ENCODE data around the gene MAPT. TPM values are rescaled to one million over a fixed set of nuclear protein-coding genes. Genes with fewer than 3 reads are reported as not detected.

MAPT gene
- total and polyA plus RNA-seq, 2 of the 13 experiments (the other 11 are each of a cell fraction or from before 2014, with no cell fraction given), result 2.1 to 2.8 TPM

- TF ChIP-seq ZNF276 (CRISPR knock-in tag; IDR thresholded peaks at IDR 0.05; ENCODE audit: low read depth) (no peak), RXRB (CRISPR knock-in tag; IDR thresholded peaks at IDR 0.05; ENCODE audit: borderline replicate concordance) (0 out of 2 replicates have a peak, but pooled peaks have one; percentile 17), ZNF713 (CRISPR knock-in tag; IDR thresholded peaks at IDR 0.05) (no peak), ZFP62 (CRISPR knock-in tag; IDR thresholded peaks at IDR 0.05) (no peak), SOX6 (IDR thresholded peaks at IDR 0.05) (no peak), SOX6 (CRISPR knock-in tag; IDR thresholded peaks at IDR 0.05) (no peak), HMGXB3 (CRISPR knock-in tag; IDR thresholded peaks at IDR 0.05; ENCODE audit: borderline replicate concordance) (no peak), SAP130 (CRISPR knock-in tag; IDR thresholded peaks at IDR 0.05; ENCODE audit: low read depth) (0 out of 2 replicates have a peak, but pooled peaks have one; percentile 39), YEATS2 (CRISPR knock-in tag; IDR thresholded peaks at IDR 0.05; ENCODE audit: borderline replicate concordance) (peak; percentile 54; the same call in 1 of the 2 replicates), BRF2 (CRISPR knock-in tag; IDR thresholded peaks at IDR 0.05) (no peak), FOXK2 (IDR thresholded peaks at IDR 0.05) (no peak), NCOA2 (CRISPR knock-in tag; IDR thresholded peaks at IDR 0.05) (no peak), ZNF788 (CRISPR knock-in tag; IDR thresholded peaks at IDR 0.05; ENCODE audit: borderline replicate concordance) (peak; percentile 59; the same call in 1 of the 2 replicates)
- TF ChIP-seq, protein P1, sequence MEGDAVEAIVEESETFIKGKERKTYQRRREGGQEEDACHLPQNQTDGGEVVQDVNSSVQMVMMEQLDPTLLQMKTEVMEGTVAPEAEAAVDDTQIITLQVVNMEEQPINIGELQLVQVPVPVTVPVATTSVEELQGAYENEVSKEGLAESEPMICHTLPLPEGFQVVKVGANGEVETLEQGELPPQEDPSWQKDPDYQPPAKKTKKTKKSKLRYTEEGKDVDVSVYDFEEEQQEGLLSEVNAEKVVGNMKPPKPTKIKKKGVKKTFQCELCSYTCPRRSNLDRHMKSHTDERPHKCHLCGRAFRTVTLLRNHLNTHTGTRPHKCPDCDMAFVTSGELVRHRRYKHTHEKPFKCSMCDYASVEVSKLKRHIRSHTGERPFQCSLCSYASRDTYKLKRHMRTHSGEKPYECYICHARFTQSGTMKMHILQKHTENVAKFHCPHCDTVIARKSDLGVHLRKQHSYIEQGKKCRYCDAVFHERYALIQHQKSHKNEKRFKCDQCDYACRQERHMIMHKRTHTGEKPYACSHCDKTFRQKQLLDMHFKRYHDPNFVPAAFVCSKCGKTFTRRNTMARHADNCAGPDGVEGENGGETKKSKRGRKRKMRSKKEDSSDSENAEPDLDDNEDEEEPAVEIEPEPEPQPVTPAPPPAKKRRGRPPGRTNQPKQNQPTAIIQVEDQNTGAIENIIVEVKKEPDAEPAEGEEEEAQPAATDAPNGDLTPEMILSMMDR (CRISPR knock-in tag; IDR thresholded peaks at IDR 0.05), result peak; percentile 78
- TF ChIP-seq, protein P2, sequence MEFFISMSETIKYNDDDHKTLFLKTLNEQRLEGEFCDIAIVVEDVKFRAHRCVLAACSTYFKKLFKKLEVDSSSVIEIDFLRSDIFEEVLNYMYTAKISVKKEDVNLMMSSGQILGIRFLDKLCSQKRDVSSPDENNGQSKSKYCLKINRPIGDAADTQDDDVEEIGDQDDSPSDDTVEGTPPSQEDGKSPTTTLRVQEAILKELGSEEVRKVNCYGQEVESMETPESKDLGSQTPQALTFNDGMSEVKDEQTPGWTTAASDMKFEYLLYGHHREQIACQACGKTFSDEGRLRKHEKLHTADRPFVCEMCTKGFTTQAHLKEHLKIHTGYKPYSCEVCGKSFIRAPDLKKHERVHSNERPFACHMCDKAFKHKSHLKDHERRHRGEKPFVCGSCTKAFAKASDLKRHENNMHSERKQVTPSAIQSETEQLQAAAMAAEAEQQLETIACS (CRISPR knock-in tag; IDR thresholded peaks at IDR 0.05), result no peak
Measured at GRCh38 chr17:46044286-46044928, 150.1 kb downstream of the MAPT start (continued).

All from HepG2 (cell line).